ENCODE measurements around the gene KCNMA1. TPM values are rescaled to one million over a fixed set of nuclear protein-coding genes. Genes with fewer than 3 reads are reported as not detected.

KCNMA1 gene
- total and polyA plus RNA-seq, 3 donors from 2014 or later: 13.6 to 36.1 (median 24.7) TPM

DNA sequence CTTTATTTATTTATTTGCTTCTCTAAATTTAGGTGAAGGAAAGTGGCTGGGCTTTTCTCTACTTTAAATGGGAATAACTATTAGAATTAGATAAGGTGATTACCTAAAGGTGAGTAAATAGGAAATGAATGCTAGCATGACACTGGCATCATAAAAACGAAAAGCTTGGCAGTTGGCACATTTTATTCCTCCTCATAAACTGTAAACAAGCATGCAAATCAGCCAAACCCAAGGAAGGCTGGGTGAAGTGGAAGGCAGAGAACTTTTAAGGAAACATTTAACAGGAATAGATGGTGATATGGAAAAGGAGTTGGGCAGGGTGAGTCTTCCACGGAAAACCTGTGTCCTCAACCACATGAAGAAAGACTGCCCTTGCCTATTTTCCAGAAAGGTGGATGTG lies 669.1 kb downstream of the KCNMA1 start:
- no peak overlapping the region for H3K27ac ChIP-seq
- TF ChIP-seq POLR2A (IDR thresholded peaks at IDR 0.05): no peak
- TF ChIP-seq, protein P1, sequence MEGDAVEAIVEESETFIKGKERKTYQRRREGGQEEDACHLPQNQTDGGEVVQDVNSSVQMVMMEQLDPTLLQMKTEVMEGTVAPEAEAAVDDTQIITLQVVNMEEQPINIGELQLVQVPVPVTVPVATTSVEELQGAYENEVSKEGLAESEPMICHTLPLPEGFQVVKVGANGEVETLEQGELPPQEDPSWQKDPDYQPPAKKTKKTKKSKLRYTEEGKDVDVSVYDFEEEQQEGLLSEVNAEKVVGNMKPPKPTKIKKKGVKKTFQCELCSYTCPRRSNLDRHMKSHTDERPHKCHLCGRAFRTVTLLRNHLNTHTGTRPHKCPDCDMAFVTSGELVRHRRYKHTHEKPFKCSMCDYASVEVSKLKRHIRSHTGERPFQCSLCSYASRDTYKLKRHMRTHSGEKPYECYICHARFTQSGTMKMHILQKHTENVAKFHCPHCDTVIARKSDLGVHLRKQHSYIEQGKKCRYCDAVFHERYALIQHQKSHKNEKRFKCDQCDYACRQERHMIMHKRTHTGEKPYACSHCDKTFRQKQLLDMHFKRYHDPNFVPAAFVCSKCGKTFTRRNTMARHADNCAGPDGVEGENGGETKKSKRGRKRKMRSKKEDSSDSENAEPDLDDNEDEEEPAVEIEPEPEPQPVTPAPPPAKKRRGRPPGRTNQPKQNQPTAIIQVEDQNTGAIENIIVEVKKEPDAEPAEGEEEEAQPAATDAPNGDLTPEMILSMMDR (IDR thresholded peaks at IDR 0.05): no peak
- H3K9me3 ChIP-seq: no peaks in the 10 kb centered on the region
- intact Hi-C loops (cut with DNase I; ENCODE audit: low total_unique reads): no loop called here
- H3K36me3 ChIP-seq (ENCODE audit: low read depth, missing control alignments): no peaks in the 10 kb centered on the region
- no peak for DNase-seq
- WGBS, 2 donors: 91% methylated on average over 2 of the region's 2 CpGs
- no peaks in the 10 kb centered on the region for H3K4me1 ChIP-seq
- H3K27me3 ChIP-seq: no peaks in the 10 kb centered on the region
- no peak overlapping the region for H3K4me3 ChIP-seq

GRCh38 chr10:76962851-76963250 lies 674.8 kb downstream of the KCNMA1 start:
- no peaks in the 10 kb centered on the region for H3K27me3 ChIP-seq
- no peak overlapping the region for H3K27ac ChIP-seq
- H3K9me3 ChIP-seq: no peaks in the 10 kb centered on the region
- H3K4me3 ChIP-seq: no peak overlapping the region
- no peak for TF ChIP-seq POLR2A (IDR thresholded peaks at IDR 0.05)
- TF ChIP-seq, protein P1 (IDR thresholded peaks at IDR 0.05): no peak
- intact Hi-C loops (cut with DNase I; ENCODE audit: low total_unique reads): no loop called here
- no peaks in the 10 kb centered on the region for H3K4me1 ChIP-seq
- no peak for DNase-seq
- H3K36me3 ChIP-seq (ENCODE audit: low read depth, missing control alignments): no peaks in the 10 kb centered on the region
- 54 to 70% methylated on average over 4 of the region's 4 CpGs for WGBS, 2 donors

DNA sequence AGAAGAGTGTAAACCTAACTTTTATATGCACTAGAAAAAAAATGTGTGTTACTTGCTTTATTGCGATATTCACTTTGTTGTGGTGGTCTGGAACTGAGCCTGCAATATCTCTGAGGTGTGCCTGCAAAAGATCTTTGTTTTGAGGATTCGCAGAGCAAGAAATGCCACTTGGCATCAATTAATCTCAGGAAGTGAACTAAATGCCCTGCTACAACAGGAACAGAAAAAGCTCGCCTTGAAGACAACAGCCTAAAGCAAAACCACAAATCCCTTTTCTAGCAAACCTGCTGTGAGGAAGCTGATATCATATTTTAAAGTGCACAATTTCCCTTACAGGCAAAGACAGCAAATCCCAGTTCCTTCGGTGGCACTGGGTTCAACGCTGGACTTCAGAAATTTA lies 675.8 kb downstream of the KCNMA1 start:
- no peaks in the 10 kb centered on the region for H3K27me3 ChIP-seq
- WGBS, 2 donors: 77 to 84% methylated on average over 5 of the region's 5 CpGs
- H3K36me3 ChIP-seq (ENCODE audit: low read depth, missing control alignments): no peaks in the 10 kb centered on the region
- no peak overlapping the region for H3K27ac ChIP-seq
- no peak for TF ChIP-seq POLR2A (IDR thresholded peaks at IDR 0.05)
- TF ChIP-seq, protein P1 (IDR thresholded peaks at IDR 0.05): no peak
- intact Hi-C loops (cut with DNase I; ENCODE audit: low total_unique reads): no loop called here
- no peaks in the 10 kb centered on the region for H3K9me3 ChIP-seq
- DNase-seq: no peak
- H3K4me1 ChIP-seq: no peaks in the 10 kb centered on the region
- H3K4me3 ChIP-seq: no peak overlapping the region

DNA sequence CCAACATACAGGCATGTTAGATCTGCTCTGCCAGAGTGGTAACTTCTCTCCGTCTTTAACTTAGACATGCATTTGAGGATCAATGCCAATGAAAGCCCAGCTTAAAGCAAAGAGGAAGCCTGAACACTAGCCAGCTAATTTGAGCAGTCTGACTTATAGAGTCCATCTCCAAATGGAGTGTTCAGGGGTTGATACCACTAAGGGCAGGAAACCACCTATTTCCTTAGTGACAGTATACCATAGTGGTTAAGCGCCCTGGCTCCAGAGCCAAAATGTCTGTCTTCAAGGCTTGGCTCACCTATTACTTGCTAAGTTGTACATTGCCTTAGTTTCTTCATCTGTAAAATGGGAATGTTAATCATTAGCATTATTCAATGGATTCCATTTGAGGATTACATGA lies 678.5 kb downstream of the KCNMA1 start:
- no peaks in the 10 kb centered on the region for H3K4me1 ChIP-seq

GRCh38 chr10:76954838-76955237 lies 682.8 kb downstream of the KCNMA1 start:
- WGBS, 2 donors: 78 to 87% methylated on average over 3 of the region's 3 CpGs
- Histone ChIP-seq H3K4me3 (no peak overlapping the region), H3K4me1 (no peaks in the 10 kb centered on the region), H3K36me3 (ENCODE audit: low read depth, missing control alignments) (no peaks in the 10 kb centered on the region), H3K9me3 (no peaks in the 10 kb centered on the region), H3K27ac (no peak overlapping the region), H3K27me3 (no peaks in the 10 kb centered on the region)
- intact Hi-C loops (cut with DNase I; ENCODE audit: low total_unique reads): no loop called here
- no peak for DNase-seq
- TF ChIP-seq, protein P1 (IDR thresholded peaks at IDR 0.05): no peak
- TF ChIP-seq POLR2A (IDR thresholded peaks at IDR 0.05): no peak

More for the DNA sequence above, 678.5 kb downstream of the KCNMA1 start:
- Histone ChIP-seq H3K27ac (no peak overlapping the region), H3K36me3 (ENCODE audit: low read depth, missing control alignments) (no peaks in the 10 kb centered on the region), H3K9me3 (no peaks in the 10 kb centered on the region), H3K4me3 (no peak overlapping the region), H3K27me3 (no peaks in the 10 kb centered on the region)
- intact Hi-C loops (cut with DNase I; ENCODE audit: low total_unique reads): no loop called here
- 95 to 97% methylated on average over 2 of the region's 2 CpGs for WGBS, 2 donors
- DNase-seq: no peak
- TF ChIP-seq, protein P1 (IDR thresholded peaks at IDR 0.05): no peak
- no peak for TF ChIP-seq POLR2A (IDR thresholded peaks at IDR 0.05)
